HG03432 (cell line): Measurements from ENCODE around the gene PLXNB2.

Experiments
- ATAC-seq: cut with Tn5 transposase; IDR thresholded peaks from one replicate; pipeline ENCODE4 v1.9.1; 2021; ENCODE audit warnings: mild to moderate bottlenecking, moderate library complexity; ENCODE audit not compliant: unreplicated experiment

PLXNB2 gene

GRCh38 chr22:50298937-50299784, 8.3 kb downstream of the PLXNB2 start:
- no peak for ATAC-seq

- no peak for ATAC-seq
Observed at GRCh38 chr22:50298266-50298637, 9.2 kb downstream of the PLXNB2 start.

GRCh38 chr22:50297510-50298265, 9.8 kb downstream of the PLXNB2 start:
- no peak for ATAC-seq

- no peak for ATAC-seq
Observed at GRCh38 chr22:50296658-50297490, 10.6 kb downstream of the PLXNB2 start.

- no peak for ATAC-seq
Observed at GRCh38 chr22:50294319-50294656, 13.2 kb downstream of the PLXNB2 start.

- ATAC-seq = no peak
Observed at GRCh38 chr22:50293441-50294318, 13.8 kb downstream of the PLXNB2 start.

- no peak for ATAC-seq
Observed at GRCh38 chr22:50292643-50293440, 14.6 kb downstream of the PLXNB2 start.

- no peak for ATAC-seq
Observed at GRCh38 chr22:50289942-50290630, 17.4 kb downstream of the PLXNB2 start.

- ATAC-seq = no peak
Observed at GRCh38 chr22:50289151-50289941, 18.1 kb downstream of the PLXNB2 start.

GRCh38 chr22:50287731-50288130, 19.7 kb downstream of the PLXNB2 start:
- ATAC-seq = no peak

- no peak for ATAC-seq
Observed at GRCh38 chr22:50286701-50287318, 20.6 kb downstream of the PLXNB2 start.

- ATAC-seq = no peak
Observed at GRCh38 chr22:50286275-50286674, 21.2 kb downstream of the PLXNB2 start.

GRCh38 chr22:50285568-50286229, 21.7 kb downstream of the PLXNB2 start:
- no peak for ATAC-seq

GRCh38 chr22:50284479-50284878, 23.0 kb downstream of the PLXNB2 start:
- ATAC-seq = no peak

GRCh38 chr22:50283821-50284220, 23.6 kb downstream of the PLXNB2 start:
- no peak for ATAC-seq

- ATAC-seq = no peak
Observed at GRCh38 chr22:50282361-50283155, 24.9 kb downstream of the PLXNB2 start.
